GM21381 (cell line): ENCODE data around the gene TMEM37.
"Not testable (repeated sequence)": the region's sequence is repeated elsewhere in the genome, so short reads cannot be mapped to it uniquely, and the experiment has no call there.

Experiments
- ATAC-seq: cut with Tn5 transposase; IDR thresholded peaks from one replicate; pipeline ENCODE4 v1.9.1; 2021; ENCODE audit warnings: mild to moderate bottlenecking, moderate library complexity; ENCODE audit not compliant: unreplicated experiment

TMEM37 gene, protein sequence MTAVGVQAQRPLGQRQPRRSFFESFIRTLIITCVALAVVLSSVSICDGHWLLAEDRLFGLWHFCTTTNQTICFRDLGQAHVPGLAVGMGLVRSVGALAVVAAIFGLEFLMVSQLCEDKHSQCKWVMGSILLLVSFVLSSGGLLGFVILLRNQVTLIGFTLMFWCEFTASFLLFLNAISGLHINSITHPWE

DNA sequence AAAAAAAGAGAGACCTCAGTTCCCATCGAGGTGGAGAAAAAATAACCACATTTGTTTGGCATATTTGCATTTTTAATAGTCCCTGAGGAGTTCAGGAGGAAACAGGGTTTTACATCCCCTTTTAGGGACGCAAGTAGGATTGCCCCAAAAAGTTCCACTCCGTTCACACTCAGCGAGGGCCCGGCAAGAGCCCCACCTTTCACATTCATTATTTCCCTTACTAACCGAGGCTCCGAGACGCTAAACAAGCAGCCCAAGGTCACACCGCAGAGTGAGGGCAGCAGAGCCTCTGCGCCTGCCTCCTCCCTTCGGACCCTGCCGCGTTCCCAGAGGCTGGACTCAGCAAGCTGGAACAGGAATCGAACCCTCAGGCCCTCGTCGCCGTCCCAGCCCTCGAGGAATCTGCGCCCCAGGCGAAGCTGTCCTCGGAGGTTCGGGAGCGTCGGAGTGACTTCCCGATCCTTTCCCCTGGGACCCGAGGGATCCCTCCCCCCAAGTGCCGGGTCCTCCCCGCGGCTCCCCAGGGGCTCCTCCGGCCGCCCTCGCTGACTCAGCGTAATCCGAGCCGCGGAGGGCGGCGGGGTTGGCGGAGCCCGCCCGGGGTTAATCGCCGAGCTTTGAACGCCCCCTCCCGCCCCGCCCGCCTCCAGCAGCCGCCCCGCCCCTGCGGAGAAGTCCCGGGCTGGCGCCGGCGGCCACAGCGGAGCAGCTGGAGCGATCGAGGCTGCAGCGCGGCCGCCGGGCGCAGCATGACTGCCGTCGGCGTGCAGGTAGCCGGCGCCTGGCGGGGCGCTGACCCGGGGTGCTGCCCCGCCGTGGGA, at the start of gene TMEM37:
Gene TMEM37 (plus strand): TSS at position 700 of the 821 bp plus-strand sequence. CDS start 50 bp downstream, at position 750.
- peak; percentile 65 for ATAC-seq

DNA sequence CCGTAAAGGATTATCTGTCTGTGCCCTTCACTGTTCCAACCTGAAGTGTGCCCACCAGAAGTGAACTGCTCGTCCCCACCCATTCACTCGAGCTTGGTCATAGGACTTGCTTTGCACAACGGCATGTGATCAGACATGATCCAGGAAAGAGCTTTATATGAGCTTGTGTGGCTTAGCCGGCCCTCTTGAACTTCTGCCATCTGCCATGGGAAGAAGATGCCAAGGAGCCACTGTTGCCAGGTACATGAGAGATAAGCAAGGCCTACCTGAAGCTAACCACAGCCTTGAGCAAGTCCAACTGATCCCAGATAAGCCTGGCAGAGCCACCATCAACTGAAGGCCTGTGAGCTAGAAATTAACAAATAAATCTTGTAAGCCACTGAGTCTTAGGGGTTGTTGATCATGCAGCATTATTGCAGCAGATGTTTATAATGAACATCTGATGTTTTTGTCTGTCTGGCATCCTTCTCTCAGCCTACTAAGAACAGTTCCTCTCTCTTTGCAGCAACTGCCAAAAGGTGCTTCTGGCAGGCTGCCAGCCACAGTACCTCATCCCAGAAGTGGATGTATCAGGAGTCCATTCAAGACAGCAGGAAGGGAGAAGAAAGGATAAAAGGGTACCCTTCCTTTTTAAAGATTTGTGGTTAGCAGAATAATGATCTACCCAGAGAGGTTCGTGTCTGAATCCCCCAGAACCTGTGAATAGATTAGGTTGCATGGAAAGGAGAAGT, 48.1 kb upstream of the TMEM37 start:
- no peak for ATAC-seq

DNA sequence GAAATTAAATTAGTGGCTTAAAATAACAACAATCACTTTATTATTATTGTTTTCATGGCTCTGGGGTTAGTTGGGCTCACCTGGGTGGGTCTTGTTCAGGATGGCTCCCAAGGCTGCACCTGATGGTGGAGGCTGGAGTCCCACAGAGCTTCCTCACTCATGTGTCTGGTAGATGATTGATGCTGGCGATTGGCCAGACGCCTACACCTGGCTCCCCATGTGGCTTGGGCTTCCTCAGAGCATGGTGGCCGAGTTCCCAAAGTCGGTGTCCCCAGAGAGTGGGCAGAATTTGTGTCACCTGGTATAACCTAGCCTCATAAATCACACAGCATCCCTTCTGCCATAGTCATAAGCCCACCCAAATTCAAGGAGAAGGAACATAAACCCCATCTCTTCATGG, 46.7 kb upstream of the TMEM37 start:
- no peak for ATAC-seq

DNA sequence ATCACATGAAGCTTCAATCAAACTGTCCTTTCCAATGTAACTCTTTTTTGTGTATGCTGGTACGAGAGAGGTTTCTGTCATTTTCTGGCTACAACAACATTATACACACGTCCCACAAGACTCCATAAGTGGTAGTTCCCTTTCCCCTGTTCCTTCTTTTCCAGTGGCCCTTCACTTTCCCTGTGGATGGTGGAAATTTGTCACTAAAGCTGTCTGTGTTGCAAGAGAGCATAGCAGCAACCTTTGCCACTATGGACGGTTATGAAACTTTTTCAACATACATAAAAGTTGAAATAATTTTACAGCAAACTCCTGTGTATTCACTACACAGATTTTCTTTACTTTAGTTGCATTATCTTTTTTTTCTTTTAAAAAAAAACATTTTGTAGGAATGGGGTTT, 46.2 kb upstream of the TMEM37 start:
- no peak for ATAC-seq

DNA sequence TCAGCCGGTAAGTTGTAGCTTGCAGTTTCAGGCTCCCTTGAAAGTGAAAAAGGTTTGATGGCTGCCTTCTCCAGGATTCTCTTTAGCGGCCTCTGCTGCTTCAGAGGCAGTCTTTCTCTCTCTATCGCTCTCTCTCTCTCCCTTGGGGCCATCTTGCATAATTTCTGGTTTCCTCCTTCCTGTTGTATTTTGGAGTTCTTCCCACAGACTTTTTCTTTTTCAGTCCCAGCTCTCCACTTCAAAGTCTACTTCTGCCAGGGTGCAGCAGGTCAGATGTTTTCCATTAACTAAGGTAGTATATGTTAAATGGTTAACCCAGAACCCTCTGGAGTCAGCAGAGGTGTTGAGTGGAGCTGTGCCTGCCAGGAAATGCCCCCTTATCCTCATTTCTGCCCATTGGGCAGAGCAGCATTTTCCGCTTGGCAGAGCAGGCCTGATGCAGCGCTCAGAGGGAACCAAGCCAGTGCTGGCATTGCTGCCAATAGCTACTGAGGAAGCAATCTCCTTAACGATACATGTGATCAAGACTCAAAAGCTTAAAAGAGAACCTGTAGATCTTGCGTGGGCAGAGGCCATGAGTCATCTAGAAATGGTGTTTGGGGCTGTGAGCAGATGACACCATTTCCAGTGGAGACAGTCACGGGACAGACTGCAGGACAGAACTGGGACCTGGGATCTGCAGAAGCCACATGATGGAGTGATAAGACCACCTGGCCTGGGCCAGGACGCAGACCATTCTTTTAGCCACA, 44.1 kb upstream of the TMEM37 start:
- peak; percentile 66 for ATAC-seq

DNA sequence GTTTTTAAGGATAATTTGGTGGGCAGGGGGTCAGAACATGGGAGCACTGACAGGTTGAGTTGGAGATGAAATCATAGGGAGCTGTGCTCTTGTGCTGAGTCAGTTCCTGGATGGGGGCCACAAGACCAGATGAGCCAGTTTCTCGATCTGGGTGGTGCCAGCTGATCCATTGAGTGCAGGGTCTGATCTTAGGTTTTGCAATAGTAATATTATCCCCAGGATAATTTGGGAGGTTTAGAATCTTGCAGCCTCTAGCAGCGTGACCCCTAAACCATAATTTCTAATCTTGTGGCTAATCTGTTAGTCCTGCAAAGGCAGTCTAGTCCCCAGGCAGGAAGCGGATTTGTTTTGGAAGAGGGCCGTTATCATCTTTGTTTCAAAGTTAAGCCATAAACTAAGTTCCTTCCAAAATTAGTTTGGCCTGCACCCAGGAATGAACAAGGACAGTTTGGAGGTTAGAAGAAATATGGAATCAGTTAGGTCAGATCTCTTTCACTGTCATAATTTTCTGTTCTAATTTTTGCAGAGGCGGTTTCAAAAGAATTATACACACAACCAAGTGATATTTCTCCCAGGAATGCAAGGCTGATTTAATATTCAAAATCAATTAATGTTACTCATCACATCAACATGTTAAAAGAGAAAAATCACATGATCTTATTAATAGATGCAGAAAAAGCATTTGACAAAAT, 41.9 kb upstream of the TMEM37 start:
- ATAC-seq: no peak

DNA sequence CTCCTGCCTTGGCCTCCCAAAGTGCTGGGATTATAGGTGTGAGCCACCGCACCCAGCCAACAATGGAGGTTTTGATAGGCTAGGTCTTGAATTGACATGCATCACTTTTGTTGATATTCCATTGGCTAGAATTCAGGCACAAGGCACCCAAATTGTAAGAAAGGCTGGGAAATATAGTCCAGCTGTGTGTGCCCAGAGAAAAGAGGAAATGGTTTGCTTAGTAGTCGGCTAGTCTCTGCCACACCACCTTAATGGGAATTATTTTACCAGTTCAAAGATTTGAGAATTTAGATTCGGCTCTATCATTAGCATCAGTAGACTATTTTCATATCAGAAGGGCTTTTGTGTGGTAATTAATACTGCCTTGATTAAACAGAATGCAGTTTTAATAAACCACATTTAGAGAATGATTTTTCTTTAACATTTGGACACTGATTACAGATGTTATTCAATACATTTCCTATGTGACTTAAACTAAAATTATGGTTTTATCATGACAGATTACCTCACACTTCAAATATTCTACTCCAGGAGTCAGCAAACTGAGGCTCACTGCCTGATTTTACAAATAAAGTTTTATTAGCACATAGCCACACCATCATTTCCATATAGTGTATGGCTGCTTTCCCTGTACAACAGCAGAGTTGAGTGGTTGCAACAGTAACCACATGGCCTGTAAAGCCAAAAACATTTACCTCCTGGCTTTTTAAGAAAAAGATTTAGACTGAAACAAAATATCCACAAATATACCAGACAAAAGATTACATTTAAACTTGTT, 37.5 kb upstream of the TMEM37 start:
- ATAC-seq: no peak

DNA sequence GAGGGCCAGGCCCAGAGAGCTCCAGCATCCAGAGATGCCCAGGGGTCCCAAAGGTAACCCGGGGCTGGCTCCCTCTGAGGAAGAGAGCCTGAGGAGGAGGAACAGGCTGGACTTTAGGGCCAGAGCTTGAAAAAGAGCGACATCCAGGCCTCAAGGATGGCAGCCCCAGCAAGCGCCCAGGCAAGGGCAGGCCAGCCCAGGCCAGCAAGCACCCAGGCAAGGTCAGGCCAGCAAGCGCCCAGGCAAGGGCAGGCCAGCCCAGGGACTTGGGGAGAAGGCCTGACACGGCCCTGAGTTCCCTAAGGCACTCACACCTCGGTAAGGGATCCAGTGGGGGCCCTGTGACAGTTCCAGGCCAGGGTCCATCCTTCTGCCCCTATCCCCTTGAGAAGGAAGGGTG, 34.5 kb upstream of the TMEM37 start:
- ATAC-seq: no peak

DNA sequence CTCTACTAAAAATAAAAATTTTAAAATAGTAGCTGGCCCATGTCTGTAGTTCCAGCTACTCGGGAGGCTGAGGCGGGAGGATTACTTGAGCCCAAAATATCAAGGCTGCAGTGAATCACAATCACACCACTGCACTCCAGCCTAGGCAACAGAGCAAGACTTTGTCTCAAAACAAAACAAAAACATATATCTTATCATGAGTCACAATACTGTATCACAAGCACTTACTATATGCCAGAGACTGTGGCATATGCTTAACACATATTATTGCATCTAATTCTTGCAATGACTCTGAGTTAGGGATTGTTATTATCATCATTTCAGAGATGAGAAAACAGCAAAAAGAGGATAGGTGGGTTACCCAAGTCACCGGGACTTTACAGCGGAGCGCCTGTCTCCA, 29.5 kb upstream of the TMEM37 start:
- ATAC-seq: no peak

DNA sequence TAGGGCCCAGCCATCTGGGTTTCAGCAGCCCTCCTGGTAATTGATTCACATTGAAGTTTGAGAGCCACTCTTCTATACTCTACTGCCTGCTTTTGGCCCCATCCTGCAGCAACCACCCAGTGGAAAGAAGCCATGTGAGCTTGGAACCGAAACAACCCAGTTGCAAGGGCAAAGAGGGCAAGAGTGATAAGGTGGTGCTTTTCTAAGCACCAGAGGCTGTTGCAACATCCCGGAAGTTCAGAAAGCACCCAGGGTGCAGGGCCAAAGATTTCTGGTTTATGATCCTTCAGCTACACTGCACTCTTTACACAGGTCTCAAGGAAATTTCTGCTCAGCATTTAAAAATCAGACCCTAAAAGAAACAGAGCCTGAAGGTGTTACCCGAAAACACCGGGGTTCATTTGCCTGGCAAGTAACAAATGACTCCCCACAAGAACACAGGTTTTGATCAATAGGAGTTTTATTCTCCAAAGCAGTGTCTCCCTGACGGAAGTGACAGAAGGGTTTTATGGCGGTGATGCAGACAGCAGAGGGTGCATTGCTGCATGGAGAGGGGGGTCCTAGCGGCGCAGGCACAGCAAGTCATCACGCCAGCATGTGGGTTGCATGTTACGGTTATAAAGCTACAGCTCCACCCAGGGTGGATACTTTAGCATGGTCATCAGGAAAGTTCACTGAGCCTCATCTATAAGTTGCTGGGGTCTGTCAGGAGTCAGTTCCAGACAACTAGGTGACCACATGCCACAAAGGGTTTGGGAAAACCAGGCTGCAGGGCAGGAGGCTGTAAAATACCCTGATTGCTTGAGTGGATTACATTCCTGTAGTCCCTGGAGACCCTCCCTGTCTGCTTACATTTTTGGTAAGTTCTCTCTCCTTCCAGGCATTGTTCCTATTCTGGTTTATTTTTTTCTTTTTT, 28.8 kb upstream of the TMEM37 start:
- ATAC-seq: no peak

DNA sequence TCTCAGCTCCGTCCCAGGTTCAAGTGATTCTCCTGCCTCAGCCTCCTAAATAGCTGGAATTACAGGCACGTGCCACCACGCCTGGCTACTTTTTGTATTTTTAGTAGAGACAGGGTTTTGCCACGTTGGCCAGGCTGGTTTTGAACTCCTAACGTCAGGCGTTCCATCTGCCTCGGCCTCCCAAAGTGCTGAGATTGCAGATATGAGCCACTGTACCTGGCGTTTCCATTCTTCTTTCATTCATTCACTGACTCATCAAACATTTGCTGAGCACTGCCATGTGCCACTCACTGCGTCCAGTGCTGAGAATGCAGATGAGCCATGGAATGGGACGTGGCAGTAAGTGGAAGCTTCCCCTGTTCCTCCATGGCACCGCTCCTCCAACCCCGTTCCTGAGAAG, 28.0 kb upstream of the TMEM37 start:
- not testable (repeated sequence) for ATAC-seq

DNA sequence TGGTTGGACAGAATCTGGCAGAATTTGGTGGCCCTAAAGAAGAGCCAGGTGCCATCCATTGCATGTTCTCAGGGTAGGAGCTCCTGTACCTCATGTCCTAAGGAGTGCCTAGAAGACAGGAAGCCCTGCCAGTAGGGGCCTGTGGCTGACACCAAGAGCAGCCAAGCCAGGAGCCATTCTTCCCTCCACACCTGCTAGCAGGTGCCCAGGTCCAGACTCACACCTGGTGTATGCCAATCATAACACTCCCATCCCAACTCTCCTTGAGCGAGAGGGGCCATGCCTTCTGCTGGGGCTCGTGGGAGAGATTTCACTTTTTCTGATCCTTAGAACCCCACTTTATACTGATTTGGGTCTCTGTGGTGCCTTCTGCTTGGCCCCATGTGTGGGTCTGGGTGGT, 26.5 kb upstream of the TMEM37 start:
- ATAC-seq: no peak

DNA sequence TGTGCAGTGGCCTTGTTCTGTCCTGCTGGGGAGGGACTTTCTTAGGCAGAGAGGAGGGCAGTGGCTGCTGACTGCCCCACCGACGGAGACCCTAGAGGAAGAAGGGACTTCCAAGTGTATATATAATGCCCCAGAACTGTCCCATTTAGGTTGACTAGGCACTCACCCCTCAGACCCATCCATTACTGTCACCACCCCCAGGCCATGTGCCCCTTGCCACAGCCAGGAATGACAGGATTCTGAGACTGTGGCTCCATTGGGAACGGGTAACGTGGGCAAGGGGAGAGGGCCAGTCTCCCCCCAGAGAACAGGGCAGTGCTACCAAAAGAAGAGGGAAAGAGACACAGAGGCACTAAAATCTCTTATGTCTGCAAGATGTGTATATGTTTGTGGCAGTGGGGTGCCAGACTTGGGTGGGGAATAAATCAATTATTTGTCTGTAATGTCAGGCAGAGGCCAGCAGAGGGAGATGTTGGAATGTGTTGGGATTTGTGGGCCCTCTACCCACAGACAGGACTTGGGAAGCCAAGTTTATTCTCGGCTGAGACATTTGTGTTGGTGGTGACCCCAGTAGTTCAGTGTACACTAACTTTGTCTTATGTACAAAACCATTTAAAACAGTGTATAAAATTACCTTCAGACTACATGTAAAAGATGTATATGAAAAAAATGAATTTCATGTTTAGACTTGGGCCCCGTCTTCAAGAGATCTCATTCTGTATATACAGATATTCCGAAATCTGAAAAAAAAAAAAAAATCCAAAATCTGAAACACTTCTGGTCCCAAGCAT, 24.0 kb upstream of the TMEM37 start:
- ATAC-seq: no peak

DNA sequence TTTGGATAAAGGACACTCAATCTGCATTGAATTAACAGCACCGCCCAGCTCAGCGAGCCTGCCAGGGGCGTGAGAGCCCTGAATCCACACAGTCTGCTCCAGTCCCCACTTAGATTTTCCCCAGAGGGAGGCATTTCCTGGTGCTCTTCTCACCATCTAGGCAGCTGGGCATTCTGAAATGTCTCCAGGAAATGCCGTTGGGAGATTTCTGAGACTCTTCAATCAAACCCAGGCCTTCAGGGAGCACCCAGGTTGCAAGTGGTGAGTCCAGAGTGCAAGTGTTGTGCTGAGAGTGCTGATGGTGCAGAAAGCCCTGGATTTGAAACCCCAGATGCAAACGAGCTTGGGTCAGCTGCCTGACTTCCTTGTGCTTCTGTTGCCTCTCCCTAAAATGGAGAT, 23.4 kb upstream of the TMEM37 start:
- no peak for ATAC-seq

DNA sequence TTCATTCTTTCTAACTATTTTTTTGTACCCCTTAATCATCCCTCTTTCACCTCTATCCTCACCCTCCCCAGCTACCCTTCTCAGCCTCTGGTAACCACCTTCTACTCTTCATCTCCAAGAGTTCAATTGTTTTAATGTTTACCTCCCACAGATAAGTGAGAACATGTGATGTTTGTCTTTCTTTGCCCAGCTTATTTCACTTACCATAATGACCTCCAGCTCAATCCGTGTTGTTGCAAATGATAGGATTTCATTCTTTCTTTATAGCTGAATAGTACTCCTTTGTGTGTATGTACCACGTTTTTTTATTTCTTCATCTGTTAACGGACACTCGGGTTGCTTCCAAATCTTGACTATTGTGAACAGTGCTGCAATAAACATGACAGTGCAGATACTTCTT, 22.1 kb upstream of the TMEM37 start:
- ATAC-seq: no peak

DNA sequence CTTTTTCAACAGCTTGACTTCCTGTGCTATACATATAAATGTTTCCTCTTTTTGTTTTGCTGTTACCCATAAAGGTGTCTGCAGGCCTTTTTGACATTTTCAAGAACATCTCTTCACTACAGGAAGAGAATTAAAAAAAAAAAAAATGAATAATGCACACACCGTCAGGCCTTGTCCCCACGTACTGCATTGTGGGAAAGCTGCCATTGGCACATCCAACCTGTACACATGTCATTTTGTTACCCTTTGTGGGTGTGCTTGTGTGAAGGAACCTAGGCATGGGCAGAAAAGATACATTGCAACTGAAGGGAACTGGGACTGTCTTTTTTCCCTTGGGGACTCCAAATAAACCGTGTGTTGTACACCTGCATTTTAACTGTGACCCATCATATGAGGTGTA, 16.8 kb upstream of the TMEM37 start:
- ATAC-seq: no peak

DNA sequence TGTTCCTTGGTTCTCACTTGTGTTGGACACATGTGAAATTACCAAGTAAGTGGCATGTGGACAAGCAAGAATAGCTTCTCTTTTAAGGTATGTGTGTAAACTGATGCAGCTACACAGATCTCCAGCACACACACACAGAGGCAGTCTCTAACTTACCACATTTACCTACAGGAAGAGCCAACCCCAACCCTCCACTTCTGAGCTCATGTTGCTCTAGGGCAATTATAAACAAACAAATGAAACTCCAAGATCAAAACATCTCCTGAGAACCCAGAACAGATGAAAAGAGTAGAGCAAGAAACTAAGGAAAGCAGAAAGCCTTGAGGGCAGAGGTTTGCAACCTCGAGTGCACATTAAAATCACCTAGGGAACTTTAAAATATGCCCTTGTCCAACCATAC, 16.0 kb upstream of the TMEM37 start:
- no peak for ATAC-seq

DNA sequence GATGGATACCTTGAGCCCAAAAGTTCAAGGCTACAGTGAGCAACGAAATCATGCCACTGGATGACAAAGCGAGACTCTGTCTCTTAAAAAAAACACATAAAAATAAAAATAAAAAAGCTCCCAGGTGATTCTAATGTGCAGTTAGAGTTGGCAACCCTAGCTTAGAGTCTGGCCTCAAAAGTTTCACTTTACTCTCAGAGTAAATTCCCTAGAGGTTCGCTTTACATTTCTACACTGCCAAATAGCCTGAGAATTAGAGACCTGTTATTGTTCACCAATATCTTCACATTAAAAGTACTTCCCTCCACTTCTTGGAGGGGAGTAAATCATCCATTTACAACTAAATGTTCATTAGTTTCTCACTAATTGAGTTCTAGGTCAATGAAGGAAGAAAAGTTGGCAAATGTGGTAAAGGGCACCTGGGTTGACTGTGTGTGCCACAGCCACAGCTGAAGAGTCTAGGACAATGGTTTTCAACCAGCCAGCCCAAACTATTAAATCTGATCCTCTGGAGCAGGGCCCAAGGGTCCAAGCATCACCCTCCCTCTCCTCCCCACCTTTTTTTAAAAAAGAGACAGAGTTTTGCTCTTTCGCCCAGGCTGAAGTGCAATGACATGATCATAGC, 15.2 kb upstream of the TMEM37 start:
- ATAC-seq: no peak
